ENCODE measurements around the gene CTBP2.

The CTBP2 gene

DNA sequence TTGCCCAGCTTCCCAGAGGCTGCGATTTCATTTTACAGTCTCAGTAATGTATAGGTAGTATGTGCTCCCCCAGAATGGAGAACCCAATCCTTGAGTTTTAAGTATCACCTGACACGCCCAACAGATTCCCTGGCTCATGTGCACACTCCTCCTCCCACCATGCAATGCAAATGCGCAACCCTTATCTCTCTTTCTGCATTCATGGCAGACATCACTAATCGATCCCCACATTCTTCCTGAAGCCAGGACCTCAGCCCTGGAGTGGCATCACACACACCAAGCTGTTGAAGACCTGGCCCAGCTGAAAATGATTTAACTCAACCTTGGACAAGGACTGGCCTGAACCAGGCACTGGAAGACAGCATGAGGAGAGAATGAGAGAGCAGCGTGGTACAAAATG, 150.0 kb downstream of the CTBP2 start:
- H3K4me1 ChIP-seq (ENCODE audit: control insufficient read depth, insufficient read depth, low read length), result peaks cover 71% of the 10 kb centered on the region
- no peaks in the 10 kb centered on the region for H3K27me3 ChIP-seq (ENCODE audit: control insufficient read depth, insufficient read depth, low read length)
- H3K9ac ChIP-seq (ENCODE audit: low read length), result no peak overlapping the region
- peaks cover 4% of the 10 kb centered on the region for H3K36me3 ChIP-seq (ENCODE audit: control insufficient read depth, insufficient read depth, low read length)
- no peak overlapping the region for H3K4me3 ChIP-seq (ENCODE audit: low read length)
- H3K9me3 ChIP-seq (ENCODE audit: control insufficient read depth, low read length), result no peaks in the 10 kb centered on the region

DNA sequence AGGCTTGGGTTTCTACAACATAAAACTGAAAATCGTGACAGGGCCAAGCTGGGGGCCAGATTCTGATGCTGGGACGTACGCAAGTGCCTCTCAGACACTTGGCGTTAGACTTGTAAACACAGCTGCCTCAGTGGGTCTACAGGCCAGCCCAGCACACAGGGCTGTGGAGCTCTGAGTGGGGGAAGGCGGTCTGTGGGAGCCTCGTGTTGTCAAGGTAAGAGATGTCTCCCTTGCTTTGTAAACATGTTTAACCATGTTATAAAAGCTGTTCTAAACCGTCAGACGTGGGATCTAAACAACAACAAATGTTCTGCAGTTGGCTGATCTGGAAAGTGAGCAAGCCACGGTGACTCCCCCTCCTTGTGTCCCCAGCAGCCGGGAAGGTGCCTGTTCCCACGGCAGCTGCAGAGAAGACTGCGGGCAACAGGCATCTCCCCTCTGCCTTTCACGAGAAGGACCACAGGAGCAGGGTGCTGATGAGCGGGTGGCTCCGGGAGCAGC, 150.7 kb downstream of the CTBP2 start:
- Histone ChIP-seq H3K4me1 (ENCODE audit: control insufficient read depth, insufficient read depth, low read length) (peaks cover 65% of the 10 kb centered on the region), H3K4me3 (ENCODE audit: low read length) (no peak overlapping the region), H3K9ac (ENCODE audit: low read length) (peak overlapping the region; percentile 20), H3K9me3 (ENCODE audit: control insufficient read depth, low read length) (no peaks in the 10 kb centered on the region), H3K27me3 (ENCODE audit: control insufficient read depth, insufficient read depth, low read length) (no peaks in the 10 kb centered on the region), H3K36me3 (ENCODE audit: control insufficient read depth, insufficient read depth, low read length) (peaks cover 4% of the 10 kb centered on the region)

DNA sequence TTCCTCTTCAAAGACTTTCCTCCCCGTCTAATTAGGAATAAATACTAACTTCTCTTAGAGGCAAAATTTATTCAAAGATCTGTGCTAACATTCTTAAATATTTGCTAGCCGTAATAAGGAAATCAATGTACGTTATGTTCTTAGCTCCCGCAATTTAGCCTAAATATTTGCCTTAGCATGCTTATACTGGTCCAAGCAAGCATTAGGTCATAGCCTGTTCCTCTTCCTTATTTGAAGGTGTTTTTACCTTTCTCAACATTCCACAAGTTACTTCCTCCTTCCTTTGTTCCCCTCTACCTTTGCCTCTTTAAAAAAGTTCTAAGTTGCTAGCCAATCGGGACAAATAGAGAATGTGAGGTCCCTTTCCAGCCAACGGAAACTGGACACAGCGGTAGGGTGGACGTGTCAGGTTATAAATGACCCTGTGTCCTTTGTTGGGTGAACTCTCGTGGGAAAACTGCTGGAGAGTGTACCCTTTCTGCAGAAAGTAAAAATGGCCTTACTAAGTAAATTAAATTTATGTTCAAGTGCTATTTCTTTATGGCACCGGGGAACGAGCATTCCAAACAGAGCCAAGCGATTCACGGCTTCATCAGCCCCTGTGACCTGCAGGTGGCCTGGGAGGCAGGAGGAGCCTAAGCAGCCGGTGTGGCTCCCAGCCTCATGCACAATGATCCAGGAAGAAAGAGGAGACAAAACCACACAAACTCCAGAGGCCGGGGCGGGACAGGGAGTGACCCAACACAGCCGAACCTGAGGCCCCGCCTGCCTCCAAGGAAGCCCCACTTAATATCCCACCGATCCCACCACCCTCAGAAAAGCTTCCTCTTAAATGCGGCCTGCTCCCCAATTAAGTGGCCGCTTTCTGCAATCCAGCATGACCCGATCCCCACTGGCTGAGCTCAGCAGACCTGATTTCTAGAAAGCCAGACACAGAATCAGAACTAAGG, 151.4 kb downstream of the CTBP2 start:
- Histone ChIP-seq H3K9me3 (ENCODE audit: control insufficient read depth, low read length) (no peaks in the 10 kb centered on the region), H3K4me3 (ENCODE audit: low read length) (no peak overlapping the region), H3K36me3 (ENCODE audit: control insufficient read depth, insufficient read depth, low read length) (peaks cover 4% of the 10 kb centered on the region), H3K9ac (ENCODE audit: low read length) (peak overlapping the region; percentile 20), H3K27me3 (ENCODE audit: control insufficient read depth, insufficient read depth, low read length) (no peaks in the 10 kb centered on the region), H3K4me1 (ENCODE audit: control insufficient read depth, insufficient read depth, low read length) (peaks cover 59% of the 10 kb centered on the region)

DNA sequence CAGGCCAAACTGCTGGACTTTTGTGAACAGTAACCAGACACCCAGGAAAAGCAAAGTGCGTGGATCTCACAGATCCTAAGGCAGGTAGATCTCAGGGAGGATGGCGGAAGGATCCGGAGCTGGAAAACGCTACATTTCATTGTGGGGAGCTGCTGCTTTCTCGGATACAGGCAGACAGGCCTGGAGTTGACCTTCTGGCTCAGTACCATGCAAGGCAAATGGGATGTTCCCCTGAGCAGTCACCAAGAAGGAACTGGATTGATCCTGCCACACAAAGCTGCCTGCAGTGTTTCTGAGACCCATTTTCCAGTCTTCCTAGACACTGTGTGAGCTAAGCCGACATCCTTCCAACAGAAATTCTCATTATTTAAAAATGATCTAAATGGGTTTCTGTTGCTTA, 152.9 kb downstream of the CTBP2 start:
- H3K9ac ChIP-seq (ENCODE audit: low read length), result no peak overlapping the region
- H3K27me3 ChIP-seq (ENCODE audit: control insufficient read depth, insufficient read depth, low read length), result no peaks in the 10 kb centered on the region
- no peaks in the 10 kb centered on the region for H3K9me3 ChIP-seq (ENCODE audit: control insufficient read depth, low read length)
- H3K36me3 ChIP-seq (ENCODE audit: control insufficient read depth, insufficient read depth, low read length), result peaks cover 4% of the 10 kb centered on the region
- H3K4me3 ChIP-seq (ENCODE audit: low read length), result no peak overlapping the region
- H3K4me1 ChIP-seq (ENCODE audit: control insufficient read depth, insufficient read depth, low read length), result peaks cover 59% of the 10 kb centered on the region

DNA sequence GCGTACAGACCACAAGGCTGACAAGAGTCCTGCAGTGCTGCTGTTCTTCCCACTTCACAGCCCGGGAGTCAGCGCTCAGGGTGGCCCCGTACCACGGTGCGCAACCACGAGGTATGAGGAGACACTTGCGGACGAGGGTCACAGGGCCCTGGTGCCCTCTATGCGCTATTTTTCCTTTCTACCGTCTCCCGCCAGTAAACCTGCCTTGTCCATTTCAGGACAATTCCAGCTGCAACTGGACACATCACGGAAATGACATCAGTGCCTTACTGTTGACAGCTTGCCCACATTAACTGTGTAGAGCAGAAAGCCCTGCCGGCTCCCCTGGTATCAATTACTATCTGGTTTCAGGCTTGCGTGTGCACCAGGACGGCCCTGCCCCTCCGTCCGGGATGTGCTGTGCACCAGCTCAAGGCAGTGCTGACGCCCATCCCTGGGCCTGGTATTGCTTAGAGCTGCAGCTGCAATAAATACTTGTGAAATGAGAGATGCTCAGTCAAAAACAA, 153.4 kb downstream of the CTBP2 start:
- no peaks in the 10 kb centered on the region for H3K9me3 ChIP-seq (ENCODE audit: control insufficient read depth, low read length)
- H3K9ac ChIP-seq (ENCODE audit: low read length), result no peak overlapping the region
- H3K36me3 ChIP-seq (ENCODE audit: control insufficient read depth, insufficient read depth, low read length), result peaks cover 4% of the 10 kb centered on the region
- H3K27me3 ChIP-seq (ENCODE audit: control insufficient read depth, insufficient read depth, low read length), result no peaks in the 10 kb centered on the region
- H3K4me1 ChIP-seq (ENCODE audit: control insufficient read depth, insufficient read depth, low read length), result peaks cover 54% of the 10 kb centered on the region
- H3K4me3 ChIP-seq (ENCODE audit: low read length), result no peak overlapping the region

DNA sequence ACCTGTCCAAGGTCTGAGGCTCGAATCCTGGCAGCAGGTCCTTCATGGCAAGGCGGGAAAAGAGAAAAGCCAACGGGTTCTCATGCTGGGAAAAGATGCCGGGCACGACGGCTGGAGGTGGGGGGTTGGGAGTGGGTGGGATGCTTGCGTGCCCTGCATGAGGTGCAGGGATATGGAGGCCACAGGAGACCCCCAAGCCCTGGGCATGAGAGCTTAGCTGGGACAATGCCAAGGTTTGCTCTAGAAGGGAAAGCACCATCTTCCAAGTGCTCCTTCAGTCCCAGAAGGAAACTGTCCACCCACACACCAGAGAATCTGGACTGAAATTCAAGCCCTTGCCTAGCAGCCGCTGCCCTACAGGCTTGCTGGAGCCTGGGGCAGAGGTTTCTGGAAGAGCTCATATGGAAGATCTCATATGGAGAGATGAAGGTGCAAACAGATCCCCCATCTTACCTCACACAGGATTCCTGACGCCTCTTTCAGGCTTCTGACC, 154.1 kb downstream of the CTBP2 start:
- Histone ChIP-seq H3K4me1 (ENCODE audit: control insufficient read depth, insufficient read depth, low read length) (peaks cover 48% of the 10 kb centered on the region), H3K4me3 (ENCODE audit: low read length) (no peak overlapping the region), H3K27me3 (ENCODE audit: control insufficient read depth, insufficient read depth, low read length) (no peaks in the 10 kb centered on the region), H3K9ac (ENCODE audit: low read length) (no peak overlapping the region), H3K36me3 (ENCODE audit: control insufficient read depth, insufficient read depth, low read length) (peaks cover 4% of the 10 kb centered on the region), H3K9me3 (ENCODE audit: control insufficient read depth, low read length) (no peaks in the 10 kb centered on the region)

DNA sequence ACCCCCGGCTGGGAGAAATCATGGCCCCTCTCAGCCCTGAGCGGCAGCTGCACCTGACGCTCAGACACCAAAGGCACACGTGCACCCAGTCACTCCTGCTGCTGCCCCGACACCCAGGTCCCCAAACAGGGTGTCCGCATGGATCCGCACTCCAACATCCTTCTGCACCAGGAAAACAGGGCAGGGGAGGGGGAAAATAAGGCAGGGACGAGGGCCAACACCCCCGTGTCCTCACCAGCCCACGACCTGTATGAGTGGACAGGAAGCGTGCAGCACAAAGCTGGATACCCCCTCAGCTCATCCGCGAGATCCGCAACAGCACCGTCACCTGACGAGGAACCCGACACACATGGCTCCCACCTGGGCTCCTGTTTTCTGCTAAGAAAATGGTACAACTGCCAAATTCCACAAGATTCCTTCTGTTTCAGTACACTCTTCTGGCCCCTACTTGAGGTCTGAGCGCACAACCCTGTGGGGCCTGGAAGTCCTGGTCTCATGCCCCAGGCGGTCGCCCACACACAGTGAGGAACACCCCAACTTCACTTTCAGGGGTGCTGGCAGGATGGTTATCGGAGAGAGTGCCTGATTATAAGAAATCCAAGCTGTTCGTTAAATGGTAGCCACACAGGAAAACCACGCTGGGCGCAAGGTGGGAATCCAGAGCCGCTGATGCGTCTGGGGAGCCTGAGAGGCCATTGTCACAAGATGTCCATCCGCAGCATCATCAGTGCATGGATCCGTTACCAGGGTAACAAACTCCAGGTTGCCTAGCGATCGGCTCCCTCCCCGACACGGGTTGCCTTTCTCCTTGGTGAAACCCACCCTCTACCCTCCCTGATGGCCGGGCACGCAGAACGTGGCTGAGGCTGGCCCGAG, 154.8 kb downstream of the CTBP2 start:
- H3K9ac ChIP-seq (ENCODE audit: low read length), result no peak overlapping the region
- H3K27me3 ChIP-seq (ENCODE audit: control insufficient read depth, insufficient read depth, low read length), result no peaks in the 10 kb centered on the region
- no peaks in the 10 kb centered on the region for H3K9me3 ChIP-seq (ENCODE audit: control insufficient read depth, low read length)
- peaks cover 4% of the 10 kb centered on the region for H3K36me3 ChIP-seq (ENCODE audit: control insufficient read depth, insufficient read depth, low read length)
- H3K4me1 ChIP-seq (ENCODE audit: control insufficient read depth, insufficient read depth, low read length), result peaks cover 48% of the 10 kb centered on the region
- no peak overlapping the region for H3K4me3 ChIP-seq (ENCODE audit: low read length)

DNA sequence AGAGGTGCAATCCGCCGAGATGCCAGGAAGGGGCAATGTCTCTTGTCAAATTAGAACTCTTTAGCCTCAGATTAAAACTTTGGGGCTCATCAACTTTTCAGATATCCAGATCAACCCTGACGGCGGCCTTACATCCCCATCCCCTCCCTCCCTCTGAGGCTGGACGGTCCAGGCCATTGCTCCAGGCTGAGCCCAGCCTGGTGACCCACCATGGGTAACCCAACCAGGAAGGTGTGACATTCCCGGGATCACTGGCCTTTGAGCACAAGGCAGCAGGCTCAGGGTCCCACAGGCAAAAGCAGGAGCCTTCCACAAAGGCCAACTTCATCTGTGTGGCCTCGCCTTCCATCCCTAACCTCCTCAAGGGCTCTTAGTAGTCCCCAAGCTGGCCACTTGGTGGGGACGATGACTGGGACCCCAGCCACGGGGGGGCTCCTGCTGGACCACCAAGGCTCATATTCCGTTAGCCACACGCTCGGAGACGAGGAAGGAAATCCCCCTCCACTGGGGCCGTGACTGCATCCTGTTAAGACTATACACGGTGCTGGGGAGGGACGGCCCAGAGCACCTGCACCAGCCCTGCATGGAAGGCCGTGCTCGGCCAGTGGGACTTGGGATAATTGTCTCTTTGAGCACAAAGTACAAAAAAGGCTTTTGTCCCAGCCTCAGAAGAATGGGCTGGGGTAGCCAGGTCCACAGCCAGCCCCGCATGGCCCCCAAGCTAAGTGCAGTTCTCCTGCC, 155.6 kb downstream of the CTBP2 start:
- Histone ChIP-seq H3K4me3 (ENCODE audit: low read length) (no peak overlapping the region), H3K36me3 (ENCODE audit: control insufficient read depth, insufficient read depth, low read length) (peaks cover 3% of the 10 kb centered on the region), H3K27me3 (ENCODE audit: control insufficient read depth, insufficient read depth, low read length) (no peaks in the 10 kb centered on the region), H3K9me3 (ENCODE audit: control insufficient read depth, low read length) (no peaks in the 10 kb centered on the region), H3K9ac (ENCODE audit: low read length) (no peak overlapping the region), H3K4me1 (ENCODE audit: control insufficient read depth, insufficient read depth, low read length) (peaks cover 46% of the 10 kb centered on the region)

DNA sequence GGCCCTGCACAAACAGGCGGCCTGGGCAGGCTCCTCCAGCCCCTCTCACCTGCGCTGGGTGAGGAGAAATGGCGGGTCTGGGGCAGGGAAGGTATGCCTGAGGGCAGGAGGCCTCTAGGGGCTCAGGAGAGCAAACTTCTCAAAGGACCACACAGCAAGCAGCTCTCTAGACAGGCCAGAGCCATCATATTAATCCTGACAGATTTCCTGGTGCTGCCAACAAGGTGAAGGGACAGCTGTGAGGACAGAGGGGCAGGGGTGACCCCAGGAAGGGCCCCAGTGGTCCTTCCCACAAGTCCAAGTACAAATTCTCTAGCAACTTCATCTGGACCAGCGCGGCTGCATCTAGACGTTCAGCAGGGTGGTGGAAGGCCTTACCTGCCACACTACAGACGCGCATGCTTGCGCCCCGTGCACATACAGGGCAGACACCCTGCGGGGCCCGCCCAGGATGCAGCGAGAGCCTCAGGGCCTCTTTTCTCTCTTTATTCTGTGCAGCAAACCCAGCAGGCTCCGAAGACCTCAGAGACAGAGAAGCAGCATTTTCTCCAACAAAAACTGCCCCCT, 156.4 kb downstream of the CTBP2 start:
- Histone ChIP-seq H3K27me3 (ENCODE audit: control insufficient read depth, insufficient read depth, low read length) (no peaks in the 10 kb centered on the region), H3K4me1 (ENCODE audit: control insufficient read depth, insufficient read depth, low read length) (peaks cover 46% of the 10 kb centered on the region), H3K9ac (ENCODE audit: low read length) (no peak overlapping the region), H3K36me3 (ENCODE audit: control insufficient read depth, insufficient read depth, low read length) (no peaks in the 10 kb centered on the region), H3K9me3 (ENCODE audit: control insufficient read depth, low read length) (no peaks in the 10 kb centered on the region), H3K4me3 (ENCODE audit: low read length) (no peak overlapping the region)

DNA sequence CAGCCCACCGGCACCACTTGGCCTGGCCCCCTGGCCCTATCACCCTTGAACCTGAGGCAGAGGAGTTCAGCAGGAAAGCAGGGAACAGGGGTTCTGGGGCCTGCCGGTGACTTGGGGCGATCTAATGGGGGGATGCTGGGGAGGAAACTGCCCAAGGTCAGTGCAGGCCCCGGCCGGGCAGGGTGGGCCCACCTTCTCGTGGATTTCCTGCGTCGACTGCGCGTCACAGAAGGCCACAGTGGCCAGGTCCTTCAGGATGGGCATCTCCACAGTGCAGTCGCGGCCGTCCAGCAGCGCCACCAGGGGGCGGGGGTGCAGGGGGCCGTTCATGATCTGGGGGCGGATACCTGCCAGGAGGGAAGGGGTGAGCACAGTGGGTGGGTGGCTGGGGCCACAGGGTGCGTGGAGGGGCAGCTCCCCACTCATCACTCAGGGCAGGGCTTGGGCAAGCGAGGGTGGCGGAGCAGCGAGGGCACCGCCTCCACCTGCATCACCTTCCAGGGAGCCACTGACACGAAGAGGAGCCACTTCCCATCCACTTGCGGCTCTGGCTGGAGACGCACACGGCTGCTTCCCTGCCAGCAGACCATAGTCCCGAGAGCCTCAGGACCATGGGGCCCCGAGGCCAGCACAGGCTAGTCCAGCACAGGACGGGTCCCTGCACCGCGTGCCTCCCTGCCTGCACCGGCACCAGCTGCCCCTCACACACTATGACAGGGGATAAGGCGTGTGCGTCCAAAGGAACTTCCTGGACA, 157.0 kb downstream of the CTBP2 start:
- no peaks in the 10 kb centered on the region for H3K36me3 ChIP-seq (ENCODE audit: control insufficient read depth, insufficient read depth, low read length)
- no peak overlapping the region for H3K4me3 ChIP-seq (ENCODE audit: low read length)
- H3K9me3 ChIP-seq (ENCODE audit: control insufficient read depth, low read length), result no peaks in the 10 kb centered on the region
- H3K9ac ChIP-seq (ENCODE audit: low read length), result no peak overlapping the region
- peaks cover 43% of the 10 kb centered on the region for H3K4me1 ChIP-seq (ENCODE audit: control insufficient read depth, insufficient read depth, low read length)
- no peaks in the 10 kb centered on the region for H3K27me3 ChIP-seq (ENCODE audit: control insufficient read depth, insufficient read depth, low read length)

All from mucosa of stomach (tissue), 1 donor.